T-helper 22 cell (primary cell): ENCODE data around the gene ESRRA.
"Not testable (repeated sequence)": the region's sequence is repeated elsewhere in the genome, so short reads cannot be mapped to it uniquely, and the experiment has no call there.

ENCODE experiments used
- DNase-seq: peaks from one replicate; pipeline ENCODE4 v3.0.0-alpha.2; 2020; ENCODE audit warnings: low read depth

Gene ESRRA

DNA sequence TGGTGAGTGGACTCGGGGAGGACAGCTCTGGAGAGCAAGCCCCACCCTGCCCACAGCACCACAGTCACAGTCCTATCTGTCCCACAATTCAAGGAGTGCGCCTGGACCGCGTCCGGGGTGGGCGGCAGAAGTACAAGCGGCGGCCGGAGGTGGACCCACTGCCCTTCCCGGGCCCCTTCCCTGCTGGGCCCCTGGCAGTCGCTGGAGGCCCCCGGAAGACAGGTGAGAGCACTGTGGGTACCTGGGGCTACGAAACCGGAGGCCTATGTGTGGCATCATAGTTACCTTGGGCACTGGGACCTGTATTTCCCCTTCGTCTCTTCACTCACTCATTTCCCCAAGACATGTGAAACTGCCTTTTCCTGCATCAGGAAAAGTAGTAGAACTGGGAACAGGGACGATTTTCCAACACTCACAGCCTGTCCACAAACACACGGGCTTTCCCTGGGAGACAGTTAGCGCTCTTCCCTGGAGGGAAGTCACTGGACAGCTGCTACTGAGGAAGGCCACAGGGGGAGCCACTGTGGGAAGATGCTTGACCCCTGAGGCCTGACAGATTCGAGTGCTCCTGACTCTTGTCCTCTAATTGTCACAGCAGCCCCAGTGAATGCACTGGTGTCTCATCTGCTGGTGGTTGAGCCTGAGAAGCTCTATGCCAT is 9.0 kb downstream of the ESRRA start:
- DNase-seq, result no peak

DNA sequence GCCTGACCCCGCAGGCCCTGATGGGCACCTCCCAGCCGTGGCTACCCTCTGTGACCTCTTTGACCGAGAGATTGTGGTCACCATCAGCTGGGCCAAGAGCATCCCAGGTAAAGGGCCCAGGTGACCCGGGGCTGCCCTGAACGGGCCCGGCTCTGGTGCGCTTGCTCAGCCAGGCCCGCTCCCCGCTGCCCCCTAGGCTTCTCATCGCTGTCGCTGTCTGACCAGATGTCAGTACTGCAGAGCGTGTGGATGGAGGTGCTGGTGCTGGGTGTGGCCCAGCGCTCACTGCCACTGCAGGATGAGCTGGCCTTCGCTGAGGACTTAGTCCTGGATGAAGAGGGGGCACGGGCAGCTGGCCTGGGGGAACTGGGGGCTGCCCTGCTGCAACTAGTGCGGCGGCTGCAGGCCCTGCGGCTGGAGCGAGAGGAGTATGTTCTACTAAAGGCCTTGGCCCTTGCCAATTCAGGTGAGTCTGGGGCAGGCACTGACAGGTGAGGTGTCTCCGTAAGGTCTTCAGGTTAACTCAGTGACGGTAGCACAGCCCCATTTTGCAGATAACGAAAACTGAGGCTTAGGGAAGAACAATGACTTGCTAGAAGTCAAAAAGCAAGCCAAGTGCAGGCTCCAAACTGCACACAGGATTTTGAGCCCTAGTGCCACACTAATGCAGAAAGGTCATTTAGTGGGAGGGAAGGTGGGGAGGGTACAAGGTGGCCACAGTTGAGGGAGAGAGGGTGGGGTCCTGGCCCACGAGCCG is 9.7 kb downstream of the ESRRA start:
- no peak for DNase-seq

DNA sequence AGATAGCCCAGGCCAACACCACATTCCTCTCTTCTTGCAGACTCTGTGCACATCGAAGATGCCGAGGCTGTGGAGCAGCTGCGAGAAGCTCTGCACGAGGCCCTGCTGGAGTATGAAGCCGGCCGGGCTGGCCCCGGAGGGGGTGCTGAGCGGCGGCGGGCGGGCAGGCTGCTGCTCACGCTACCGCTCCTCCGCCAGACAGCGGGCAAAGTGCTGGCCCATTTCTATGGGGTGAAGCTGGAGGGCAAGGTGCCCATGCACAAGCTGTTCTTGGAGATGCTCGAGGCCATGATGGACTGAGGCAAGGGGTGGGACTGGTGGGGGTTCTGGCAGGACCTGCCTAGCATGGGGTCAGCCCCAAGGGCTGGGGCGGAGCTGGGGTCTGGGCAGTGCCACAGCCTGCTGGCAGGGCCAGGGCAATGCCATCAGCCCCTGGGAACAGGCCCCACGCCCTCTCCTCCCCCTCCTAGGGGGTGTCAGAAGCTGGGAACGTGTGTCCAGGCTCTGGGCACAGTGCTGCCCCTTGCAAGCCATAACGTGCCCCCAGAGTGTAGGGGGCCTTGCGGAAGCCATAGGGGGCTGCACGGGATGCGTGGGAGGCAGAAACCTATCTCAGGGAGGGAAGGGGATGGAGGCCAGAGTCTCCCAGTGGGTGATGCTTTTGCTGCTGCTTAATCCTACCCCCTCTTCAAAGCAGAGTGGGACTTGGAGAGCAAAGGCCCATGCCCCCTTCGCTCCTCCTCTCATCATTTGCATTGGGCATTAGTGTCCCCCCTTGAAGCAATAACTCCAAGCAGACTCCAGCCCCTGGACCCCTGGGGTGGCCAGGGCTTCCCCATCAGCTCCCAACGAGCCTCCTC is 10.6 kb downstream of the ESRRA start:
- DNase-seq, result not testable (repeated sequence)

DNA sequence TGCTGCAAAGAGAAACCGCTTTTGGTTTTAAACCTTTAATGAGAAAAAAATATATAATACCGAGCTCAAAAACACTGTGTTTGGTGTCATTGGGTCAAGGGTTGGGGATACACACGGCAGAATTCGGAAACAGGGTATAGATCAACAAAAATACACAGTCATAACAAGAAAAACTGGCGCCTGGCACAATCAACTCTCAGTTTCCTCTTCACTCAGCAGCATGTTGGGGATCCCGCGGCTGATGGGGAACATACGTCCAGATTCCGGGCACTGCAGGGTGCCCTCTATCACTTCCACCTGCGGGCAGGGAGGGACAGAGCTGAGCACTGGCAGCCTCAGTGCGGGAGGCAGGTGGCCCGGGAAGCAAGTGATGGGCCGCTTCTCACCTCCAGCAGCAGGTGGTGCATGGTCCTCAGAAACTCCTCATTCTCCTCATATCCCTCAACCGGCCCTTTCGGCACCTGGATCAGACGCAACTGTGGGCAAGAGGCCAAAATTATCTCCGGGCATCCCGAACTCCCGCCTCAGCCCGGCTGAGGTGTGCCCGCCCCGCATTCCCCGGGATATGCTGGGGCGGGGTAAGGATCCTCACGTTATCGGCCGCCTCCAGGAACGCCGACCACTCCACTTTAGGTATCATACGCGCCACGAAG is 11.5 kb downstream of the ESRRA start:
- DNase-seq, result peak; percentile 37

DNA sequence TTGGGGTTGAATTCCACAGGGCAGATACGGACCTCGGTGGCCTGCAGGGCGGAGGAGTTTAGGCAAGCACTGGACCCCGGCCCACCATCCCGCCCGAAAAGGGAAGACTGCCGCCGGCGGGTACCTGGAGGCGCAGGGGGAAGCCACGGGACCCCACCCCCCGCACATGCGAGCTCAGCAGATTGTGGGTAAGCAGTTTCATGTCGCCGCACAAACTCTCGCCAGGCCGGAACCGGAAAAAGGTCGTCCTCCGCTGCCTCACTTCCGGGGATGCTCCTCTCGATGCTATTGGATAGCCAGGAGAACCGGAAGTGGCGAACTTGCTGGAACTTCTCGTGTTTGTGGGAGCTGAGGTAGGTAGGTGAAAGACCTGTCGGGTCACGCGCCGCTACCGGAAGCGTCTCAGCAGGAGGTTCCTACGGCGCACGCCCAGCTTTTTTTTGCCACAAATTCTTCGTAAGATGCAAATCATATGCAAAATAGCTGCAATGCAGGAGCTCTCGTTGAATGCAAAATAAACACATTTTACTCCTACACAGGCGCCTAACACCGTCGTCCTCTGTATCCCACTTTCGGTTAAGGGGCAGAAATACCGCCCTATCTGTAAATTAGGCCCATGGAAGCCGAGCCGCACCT is 12.1 kb downstream of the ESRRA start, which contains the start of gene TRMT112:
Gene TRMT112 (minus strand): TSS at position 235 of the 636 bp plus-strand sequence. CDS start 33 bp downstream, at position 202.
- peak; percentile 99 for DNase-seq

DNA sequence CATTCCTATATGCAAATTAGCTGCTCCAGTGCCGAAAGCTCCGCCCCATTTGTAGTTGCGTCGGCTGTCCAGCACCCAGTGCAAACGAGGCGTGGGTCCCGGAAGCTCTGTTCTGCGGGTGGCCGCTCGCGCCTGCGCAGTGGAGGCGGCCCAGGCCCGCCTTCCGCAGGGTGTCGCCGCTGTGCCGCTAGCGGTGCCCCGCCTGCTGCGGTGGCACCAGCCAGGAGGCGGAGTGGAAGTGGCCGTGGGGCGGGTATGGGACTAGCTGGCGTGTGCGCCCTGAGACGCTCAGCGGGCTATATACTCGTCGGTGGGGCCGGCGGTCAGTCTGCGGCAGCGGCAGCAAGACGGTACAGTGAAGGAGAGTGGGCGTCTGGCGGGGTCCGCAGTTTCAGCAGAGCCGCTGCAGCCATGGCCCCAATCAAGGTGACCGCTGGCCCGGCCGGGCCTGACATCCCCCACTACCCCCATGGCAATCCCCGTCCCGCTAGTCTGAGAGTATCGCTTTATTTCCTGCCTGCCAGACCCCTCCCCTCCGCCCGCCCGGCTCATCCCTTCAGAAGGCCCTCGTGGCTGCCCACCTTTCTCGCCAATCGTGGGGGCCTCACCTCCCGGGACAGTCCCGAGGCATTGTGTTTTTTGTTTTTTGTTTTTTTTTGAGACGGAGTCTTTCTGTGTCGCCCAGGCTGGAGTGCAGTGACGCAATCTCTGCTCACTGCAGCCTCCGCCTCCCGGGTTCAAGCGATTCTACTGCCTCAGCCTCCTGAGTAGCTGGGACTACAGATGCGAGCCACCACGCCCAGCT is 12.8 kb downstream of the ESRRA start, which contains the start of gene PRDX5:
Gene PRDX5 (plus strand): TSS at position 161 of the 805 bp plus-strand sequence. CDS start 95 bp downstream, at position 256.
- DNase-seq, result peak; percentile 91

DNA sequence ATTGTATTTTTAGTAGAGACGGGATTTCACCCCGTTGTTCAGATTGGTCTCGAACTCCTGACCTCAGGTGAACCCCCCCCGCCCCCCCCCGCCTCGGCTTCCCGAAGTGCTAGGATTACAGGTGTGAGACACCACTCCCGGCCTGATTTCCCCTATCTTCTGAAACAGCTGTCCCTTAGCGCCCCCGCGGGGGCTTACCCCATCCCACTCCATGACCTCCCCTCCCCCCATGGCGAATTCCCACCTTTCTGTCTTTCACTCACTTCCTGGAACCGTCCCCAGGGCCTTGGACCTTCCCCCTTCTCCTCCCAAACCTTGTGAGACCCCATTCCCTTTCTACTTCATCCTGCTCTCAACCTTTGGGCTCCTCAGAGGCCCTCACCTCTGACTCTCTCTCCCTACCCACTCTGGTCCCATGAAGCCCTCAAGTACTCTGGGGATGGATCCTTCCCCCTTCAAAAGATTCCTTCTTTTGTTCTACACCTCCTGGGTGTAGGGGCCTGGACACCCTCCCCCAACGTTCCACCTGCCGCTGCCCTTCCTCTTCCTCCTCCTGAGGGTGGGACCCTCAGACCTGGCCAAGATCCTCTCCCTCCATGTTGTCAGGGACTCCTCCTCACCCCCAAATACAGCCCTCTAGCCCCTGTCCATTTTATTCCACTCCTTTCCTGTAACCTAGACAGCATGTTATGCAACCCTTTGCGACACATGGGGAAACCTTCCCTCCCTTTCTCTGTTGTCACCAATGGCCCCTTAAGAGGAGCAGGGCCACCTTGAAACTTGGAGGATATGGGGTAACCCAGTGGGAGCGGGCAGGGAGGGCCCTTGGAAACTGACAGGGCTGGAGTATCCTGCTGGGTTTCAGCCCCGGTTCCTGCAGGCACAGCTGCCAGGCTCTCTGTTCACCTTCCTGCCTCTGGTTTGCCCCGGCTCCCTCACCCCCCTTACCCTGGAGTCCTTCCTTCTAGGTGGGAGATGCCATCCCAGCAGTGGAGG is 13.7 kb downstream of the ESRRA start:
- DNase-seq, result no peak

DNA sequence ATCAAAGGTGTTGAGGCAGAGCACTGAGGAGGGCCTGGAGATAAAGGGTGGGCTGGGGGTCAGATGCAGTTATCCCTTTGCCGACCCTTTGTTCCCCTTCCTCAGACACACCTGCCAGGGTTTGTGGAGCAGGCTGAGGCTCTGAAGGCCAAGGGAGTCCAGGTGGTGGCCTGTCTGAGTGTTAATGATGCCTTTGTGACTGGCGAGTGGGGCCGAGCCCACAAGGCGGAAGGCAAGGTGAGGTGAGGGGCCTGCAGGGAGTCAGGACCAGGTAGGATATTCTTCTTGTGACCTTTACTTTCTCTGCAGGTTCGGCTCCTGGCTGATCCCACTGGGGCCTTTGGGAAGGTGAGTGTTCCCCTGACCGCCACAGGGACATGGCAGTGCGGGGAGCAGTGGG is 15.2 kb downstream of the ESRRA start:
- DNase-seq, result no peak

DNA sequence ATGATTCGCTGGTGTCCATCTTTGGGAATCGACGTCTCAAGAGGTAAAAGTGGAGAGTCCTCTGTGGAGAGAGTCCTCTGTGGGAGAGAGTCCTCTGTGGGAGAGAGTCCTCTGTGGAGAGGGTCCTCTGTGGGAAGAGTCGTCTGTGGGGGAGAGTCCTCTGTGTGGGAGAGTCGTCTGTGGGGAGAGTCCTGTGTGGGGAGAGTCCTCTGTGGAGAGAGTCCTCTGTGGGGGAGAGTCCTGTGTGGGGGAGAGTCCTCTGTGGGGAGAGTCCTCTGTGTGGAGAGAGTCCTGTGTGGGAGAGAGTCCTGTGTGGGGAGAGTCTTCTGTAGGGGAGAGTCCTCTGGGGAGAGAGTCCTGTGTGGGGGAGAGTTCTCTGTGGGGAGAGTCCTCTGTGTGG is 15.7 kb downstream of the ESRRA start:
- no peak for DNase-seq

DNA sequence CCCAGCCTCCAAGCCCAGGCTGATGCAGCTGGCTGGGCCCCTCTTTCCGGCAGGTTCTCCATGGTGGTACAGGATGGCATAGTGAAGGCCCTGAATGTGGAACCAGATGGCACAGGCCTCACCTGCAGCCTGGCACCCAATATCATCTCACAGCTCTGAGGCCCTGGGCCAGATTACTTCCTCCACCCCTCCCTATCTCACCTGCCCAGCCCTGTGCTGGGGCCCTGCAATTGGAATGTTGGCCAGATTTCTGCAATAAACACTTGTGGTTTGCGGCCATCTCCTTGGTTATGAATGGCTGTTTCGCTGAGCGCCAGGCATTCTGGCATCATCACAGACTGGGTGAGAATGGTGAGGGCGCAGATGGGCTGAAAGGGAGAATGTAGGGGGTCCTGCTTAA is 16.2 kb downstream of the ESRRA start:
- DNase-seq, result no peak

DNA sequence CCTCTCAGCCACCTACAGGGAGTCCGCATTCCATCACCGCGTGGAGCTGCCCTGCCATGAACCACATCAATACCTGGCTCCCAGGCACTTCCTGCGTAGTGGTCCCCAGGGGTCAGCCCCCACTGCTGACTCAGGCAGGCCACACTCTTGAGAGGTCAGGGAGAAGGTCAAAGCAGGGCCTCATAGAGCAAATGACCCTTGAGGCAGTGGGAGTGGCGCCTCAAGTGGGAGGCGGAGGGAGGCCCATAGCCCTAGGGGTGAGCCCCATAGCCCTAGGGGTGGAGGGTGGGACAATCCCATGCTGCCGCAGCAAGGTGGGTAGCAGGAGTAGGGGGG is 17.6 kb downstream of the ESRRA start:
- DNase-seq, result no peak

DNA sequence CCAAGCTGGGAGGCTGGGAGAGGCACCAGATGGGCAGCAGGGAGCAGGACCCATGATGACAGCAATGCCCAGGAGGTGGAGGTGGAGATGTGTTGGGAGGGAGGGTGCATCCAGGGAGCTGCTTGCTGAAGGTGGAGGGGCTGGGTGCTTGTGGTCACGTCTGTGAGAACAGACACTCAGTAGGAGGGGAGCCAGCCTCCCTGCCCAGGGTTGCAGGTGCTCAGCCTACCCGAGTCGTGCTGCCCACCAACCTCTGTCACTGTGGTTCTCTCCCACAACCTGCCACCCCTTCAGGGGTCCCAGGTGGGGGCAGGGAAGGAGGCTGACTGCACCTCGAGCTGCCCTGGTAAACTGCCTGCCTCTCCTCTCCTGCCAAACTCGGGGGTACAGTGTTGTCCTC is 18.0 kb downstream of the ESRRA start:
- DNase-seq, result no peak

DNA sequence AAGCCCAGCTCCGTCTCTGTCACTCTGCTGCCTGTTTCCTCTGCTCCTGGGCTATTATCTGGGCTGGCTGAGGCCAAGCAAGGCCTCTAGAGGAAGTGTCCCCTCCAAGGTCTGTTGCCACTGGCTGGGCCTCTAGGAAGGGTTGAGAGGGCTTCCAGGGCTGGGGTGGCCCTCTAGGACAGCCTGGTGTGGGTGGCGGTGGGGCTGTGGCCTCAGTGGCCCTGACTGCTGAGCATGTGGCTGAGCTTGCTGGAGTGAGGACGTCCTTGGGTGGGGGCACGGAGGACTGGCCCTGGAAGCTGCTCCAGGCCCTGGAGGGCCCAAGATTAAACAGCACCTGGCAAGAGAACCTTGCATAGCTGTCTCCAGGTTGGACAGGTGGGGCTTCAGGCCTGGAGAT is 18.7 kb downstream of the ESRRA start:
- not testable (repeated sequence) for DNase-seq

DNA sequence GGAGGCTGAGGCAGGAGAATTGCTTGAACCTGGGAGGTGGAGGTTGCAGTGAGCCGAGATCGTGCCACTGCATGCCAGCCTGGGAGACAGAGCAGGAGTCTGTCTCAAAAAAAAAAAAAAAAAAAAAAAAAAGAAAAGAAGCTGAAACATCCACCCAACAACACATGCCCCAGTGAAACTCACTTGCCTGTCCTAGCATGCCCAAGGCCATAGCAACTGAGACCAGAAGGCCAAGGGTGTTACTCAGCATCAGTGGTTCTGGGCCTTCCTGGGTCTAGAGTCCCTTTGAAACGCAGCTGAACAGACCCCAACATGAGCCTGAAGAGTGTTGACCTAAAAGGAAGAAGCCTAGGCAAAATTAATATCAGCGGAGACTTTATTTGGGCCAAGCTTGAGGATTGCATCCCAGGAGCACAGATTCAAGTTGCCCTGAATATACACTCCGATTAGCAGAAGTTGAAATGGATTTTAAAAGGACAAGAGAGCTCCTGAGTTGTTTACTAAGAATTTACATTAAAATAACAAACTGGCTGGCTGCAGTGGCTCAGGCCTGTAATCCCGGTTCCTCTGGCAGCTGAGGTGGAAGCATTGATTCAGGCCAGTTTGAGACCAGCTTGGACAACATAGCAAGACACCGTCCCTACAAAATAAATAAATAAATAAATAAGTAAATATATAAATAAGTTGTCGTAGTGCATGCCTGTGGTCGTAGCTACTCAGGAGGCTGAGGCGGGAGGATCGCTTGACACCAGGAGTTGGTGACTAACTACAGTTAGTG is 19.6 kb downstream of the ESRRA start:
- DNase-seq, result no peak

DNA sequence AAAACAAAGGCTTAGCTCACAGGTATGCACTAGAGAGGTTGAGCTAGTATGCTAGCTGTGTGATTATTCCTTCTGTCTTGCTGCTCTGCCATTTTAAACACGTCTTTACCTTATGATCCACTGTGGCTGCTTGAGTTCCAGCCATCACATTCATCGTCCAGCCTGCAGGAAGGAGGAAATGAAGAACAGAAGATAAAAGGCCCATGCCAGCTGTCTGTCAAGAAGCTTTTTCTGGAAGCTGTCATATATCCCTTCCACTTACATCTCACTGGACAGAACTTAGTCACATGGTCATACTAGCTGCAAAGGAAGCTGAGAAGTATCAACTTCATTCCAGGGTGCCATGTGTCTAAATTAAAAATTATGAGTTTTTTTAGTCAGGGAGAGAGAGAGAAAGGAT is 22.1 kb downstream of the ESRRA start:
- DNase-seq, result no peak

DNA sequence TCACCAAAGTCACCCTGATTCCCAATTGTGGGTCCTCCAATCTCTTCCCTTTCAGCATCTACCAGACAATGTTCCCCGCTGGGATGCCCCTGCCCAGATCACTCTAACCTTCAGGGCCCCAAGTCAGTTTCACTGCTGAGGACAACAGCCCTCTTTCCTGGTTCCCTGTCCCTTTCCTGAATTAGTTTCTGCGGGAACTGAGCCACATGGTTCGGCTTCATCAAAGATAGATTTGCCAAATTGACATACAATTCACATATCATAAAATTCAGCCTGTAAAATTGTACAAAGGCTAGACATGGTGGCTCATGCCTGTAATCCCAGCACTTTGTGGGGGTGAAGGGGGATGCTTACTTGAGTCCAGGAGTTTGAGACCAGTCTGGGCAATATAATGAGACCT is 22.7 kb downstream of the ESRRA start:
- DNase-seq, result no peak

DNA sequence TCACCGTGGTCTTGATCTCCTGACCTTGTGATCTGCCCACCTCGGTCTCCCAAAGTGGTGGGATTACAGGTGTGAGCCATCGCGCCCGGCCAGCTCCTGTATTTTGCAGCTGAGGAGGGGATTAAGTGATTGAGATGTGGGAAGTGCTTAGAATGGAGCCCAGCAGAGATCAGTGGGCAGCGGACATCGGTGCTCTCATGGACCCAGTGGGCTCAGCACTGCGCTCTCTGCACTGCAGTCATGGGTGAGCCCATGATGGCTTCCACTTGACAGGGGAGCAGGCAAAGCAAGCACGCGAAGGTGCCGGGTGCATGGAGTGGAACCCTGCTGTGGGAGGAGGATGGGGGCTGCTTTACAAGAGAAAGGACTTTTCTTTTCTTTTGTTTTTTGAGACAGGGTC is 25.6 kb downstream of the ESRRA start:
- no peak for DNase-seq

DNA sequence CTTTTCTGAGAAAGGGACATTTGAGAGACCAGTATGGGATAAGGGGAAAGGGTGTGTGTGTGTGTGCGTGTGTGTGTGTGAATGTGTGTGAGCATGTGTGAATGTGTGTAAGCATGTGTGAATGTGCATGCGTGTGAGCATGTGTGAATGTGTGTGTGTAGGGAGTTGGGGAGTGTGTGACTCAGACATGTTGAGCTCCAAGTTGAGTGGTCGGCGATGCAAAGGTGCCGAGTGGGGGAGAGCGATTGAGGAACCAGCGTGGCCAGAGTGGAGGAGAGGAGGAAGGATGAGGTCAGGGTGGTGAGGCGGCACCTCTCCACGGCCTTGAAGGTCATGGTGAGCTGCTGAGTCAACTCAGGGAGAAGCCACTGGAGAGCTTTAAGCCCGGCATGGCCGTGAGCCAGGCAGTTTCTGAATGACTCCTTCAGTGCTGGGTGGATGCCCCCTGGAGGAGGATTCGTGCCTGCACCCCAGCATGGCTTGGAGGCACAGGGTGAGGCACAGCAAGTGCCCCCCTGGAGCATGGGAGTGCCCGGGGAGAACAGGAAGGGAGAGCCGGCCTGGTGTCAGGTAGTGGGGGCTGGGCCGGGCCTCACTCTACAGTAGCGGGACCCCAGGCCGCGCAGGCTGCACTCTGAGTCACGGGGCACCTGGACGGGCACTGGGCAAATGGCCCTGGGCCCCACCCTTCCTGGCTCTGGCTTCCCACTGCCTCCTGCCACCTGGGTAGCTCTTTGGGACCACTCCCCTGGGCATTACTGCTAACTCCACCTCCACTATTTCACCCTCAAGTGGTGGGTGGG is 26.4 kb downstream of the ESRRA start:
- peak; percentile 27 for DNase-seq
